Endothelial cell of umbilical vein (primary cell): Measurements from ENCODE around the gene PRMT1. TPM values are rescaled to one million over a fixed set of nuclear protein-coding genes. Genes with fewer than 3 reads are reported as not detected.

ENCODE experiments used
- BruUV-seq: library from RNA; stranded (reverse); fragments of 400-500 nt; replicated peaks from 2 replicates; lab custom pipeline; 2021; lab: Mats Ljungman, UMichigan
- CTCF ChIA-PET: fragments of 300-600, 350-600 bp; sonication (Branson Sonifier 250); formaldehyde crosslinking; loops from one replicate; lab custom pipeline; 2021; ENCODE audit warnings: antibody characterized with exemption, inconsistent platforms; lab: Charles Lee
- POLR2A ChIA-PET: fragments of 300-600, 350-600 bp; sonication (Branson Sonifier 250); formaldehyde crosslinking; loops from one replicate; lab custom pipeline; 2021; ENCODE audit warnings: antibody characterized with exemption, inconsistent platforms; lab: Charles Lee
- DNase-seq: peaks from one replicate; pipeline ENCODE4 v3.0.0-alpha.2; 2011; ENCODE audit warnings: low read depth, low spot score
- FAIRE-seq: peaks from 2 replicates; lab custom pipeline; 2011; peaks lifted over from hg19 to GRCh38; lab: Jason Lieb, UNC
- H2AFZ ChIP-seq: 2 replicates; pipeline ENCODE4 v1.6.0; 2012; ENCODE audit warnings: low read depth, low read length, control low read depth, inconsistent platforms
- H3K27ac ChIP-seq: 2 replicates; pipeline ENCODE4 v1.5.1; 2011; ENCODE audit warnings: low read depth, mild to moderate bottlenecking, control low read depth, low read length, moderate library complexity; ENCODE audit not compliant: insufficient read depth
- H3K27me3 ChIP-seq, 2 experiments: 2 replicates each; pipeline versions ENCODE4 v1.6.0 to v1.6.1; 2011; ENCODE audit warnings: low read length in 2 of 2, mixed read lengths in 1 of 2; ENCODE audit not compliant: control insufficient read depth in 2 of 2, insufficient read depth in 2 of 2
- H3K36me3 ChIP-seq, 2 experiments: 2 replicates in 1 of 2; 3 replicates in 1 of 2; pipeline ENCODE4 v1.5.1; 2011; ENCODE audit warnings: low read length in 2 of 2, mild to moderate bottlenecking in 1 of 2, moderate library complexity in 1 of 2; ENCODE audit not compliant: control insufficient read depth in 2 of 2, insufficient read depth in 2 of 2; ENCODE audit errors: extremely low read depth in 1 of 2
- H3K4me1 ChIP-seq: 3 replicates; pipeline ENCODE4 v1.5.1; 2011; ENCODE audit warnings: mild to moderate bottlenecking, low read length; ENCODE audit not compliant: control insufficient read depth, insufficient read depth; ENCODE audit errors: extremely low read depth
- H3K4me2 ChIP-seq: 2 replicates; pipeline ENCODE4 v1.6.1; 2011; ENCODE audit warnings: low read length, control low read depth, mixed read lengths; ENCODE audit not compliant: insufficient read depth
- H3K4me3 ChIP-seq, 3 experiments: fragments of 200-600 bp in 1 of 3; sonication (generic), shearing (Covaris generic) in 1 of 3; replicated peaks in 1 of 3; 2 replicates each; pipeline ENCODE4 v1.5.1; 2011 to 2016; ENCODE audit warnings: control low read depth in 3 of 3, low read length in 3 of 3, mild to moderate bottlenecking in 2 of 3, inconsistent platforms in 1 of 3, low read depth in 1 of 3, moderate library complexity in 1 of 3; ENCODE audit not compliant: insufficient read depth in 1 of 3
- H3K79me2 ChIP-seq: 2 replicates; pipeline ENCODE4 v1.6.0; 2012; ENCODE audit warnings: low read length, inconsistent platforms; ENCODE audit not compliant: control insufficient read depth, insufficient read depth
- H3K9ac ChIP-seq: replicated peaks from 2 replicates; pipeline ENCODE3; 2011; ENCODE audit warnings: low read length, control low read depth; ENCODE audit not compliant: insufficient read depth; ENCODE audit errors: extremely low read depth
- H3K9me1 ChIP-seq: replicated peaks from 3 replicates; pipeline ENCODE4 v1.6.0; 2011; ENCODE audit warnings: mild to moderate bottlenecking, low read length; ENCODE audit not compliant: control insufficient read depth, insufficient read depth; ENCODE audit errors: extremely low read depth
- H3K9me3 ChIP-seq: replicated peaks from 2 replicates; pipeline ENCODE4 v1.5.1; 2012; ENCODE audit warnings: low read length, inconsistent platforms; ENCODE audit not compliant: control insufficient read depth, insufficient read depth
- H4K20me1 ChIP-seq: replicated peaks from 2 replicates; pipeline ENCODE3; 2011; ENCODE audit warnings: mild to moderate bottlenecking, low read length; ENCODE audit not compliant: control insufficient read depth, insufficient read depth; ENCODE audit errors: extremely low read depth
- EZH2 ChIP-seq: IDR thresholded peaks from 2 replicates; pipeline ENCODE4 v1.6.1; 2012; ENCODE audit warnings: borderline replicate concordance, low read depth, mild to moderate bottlenecking, moderate library complexity, low read length, inconsistent platforms; ENCODE audit not compliant: severe bottlenecking
- FOS ChIP-seq: IDR thresholded peaks from 2 replicates; pipeline ENCODE4 v1.6.1; 2011; ENCODE audit warnings: mild to moderate bottlenecking, low read length, moderate library complexity, borderline replicate concordance; ENCODE audit not compliant: insufficient read depth
- GATA2 ChIP-seq: IDR thresholded peaks from 2 replicates; pipeline ENCODE4 v1.7.0; 2011; ENCODE audit warnings: low read depth, mild to moderate bottlenecking, moderate library complexity, mixed read lengths, low read length; ENCODE audit not compliant: insufficient read length, insufficient read depth
- JUN ChIP-seq: IDR thresholded peaks from 2 replicates; pipeline ENCODE4 v1.6.1; 2011; ENCODE audit warnings: borderline replicate concordance, low read depth; ENCODE audit not compliant: insufficient read length, insufficient read depth
- MYC ChIP-seq: IDR thresholded peaks from one replicate; pipeline ENCODE4 v1.6.1; 2011; ENCODE audit warnings: mild to moderate bottlenecking, low read depth, low read length
- POLR2A ChIP-seq: IDR thresholded peaks from 2 replicates; pipeline ENCODE4 v1.6.1; 2012; ENCODE audit warnings: low read depth, mild to moderate bottlenecking, control low read depth, low read length
- POLR2AphosphoS5 ChIP-seq: IDR thresholded peaks from 2 replicates; pipeline ENCODE4 v1.6.1; 2012; ENCODE audit warnings: low read depth, mild to moderate bottlenecking, control low read depth, low read length, moderate library complexity; ENCODE audit not compliant: insufficient read depth
- dilution Hi-C: fragments of 300-500 bp; cut with MboI; formaldehyde crosslinking; loops from one replicate; pipeline ENCODE4 v1.15.0; 2019; ENCODE audit warnings: low sequenced_read_pairs; ENCODE audit not compliant: extremely low pct_ligation_motif_present
- intact Hi-C: fragments of 100-400 bp; cut with micrococcal nuclease; formaldehyde crosslinking; loops from one replicate; pipeline ENCODE4 v1.10.0; 2022
- polyA plus RNA-seq, 4 experiments: library from polyadenylated mRNA; depleted of rRNA in 3 of 4; stranded (reverse) in 3 of 4; unstranded in 1 of 4; fragments of >200 nt; gene quantifications; 2 replicates each; pipeline versions ENCODE4 v1.2.1 to v1.2.3, GENCODE V29; 2011 to 2012; ENCODE audit warnings: missing spikeins in 1 of 4
- total RNA-seq: library from RNA; stranded (reverse); gene quantifications from 2 replicates; pipeline ENCODE4 v1.2.3, GENCODE V29; 2021
- TF ChIP-seq, protein P1 (sequence below): IDR thresholded peaks from 2 replicates; pipeline ENCODE4 v1.6.1; 2011; ENCODE audit not compliant: insufficient read depth, insufficient read length
- TF ChIP-seq, protein P2 (sequence below), 2 donors: IDR thresholded peaks; 1 replicate in 1 of 2; 2 replicates in 1 of 2; pipeline ENCODE4 v1.5.1; 2011; ENCODE audit warnings: low read length in 2 of 2, mild to moderate bottlenecking in 2 of 2, moderate library complexity in 2 of 2, control low read depth in 1 of 2, inconsistent platforms in 1 of 2, low read depth in 1 of 2; ENCODE audit not compliant: insufficient read depth in 1 of 2; ENCODE audit errors: extremely low read depth in 1 of 2

PRMT1 gene
- total and polyA plus RNA-seq, 2 donors (not counting 3 experiments of a cell fraction or from before 2014, with no cell fraction given), result 242 to 542 TPM

DNA sequence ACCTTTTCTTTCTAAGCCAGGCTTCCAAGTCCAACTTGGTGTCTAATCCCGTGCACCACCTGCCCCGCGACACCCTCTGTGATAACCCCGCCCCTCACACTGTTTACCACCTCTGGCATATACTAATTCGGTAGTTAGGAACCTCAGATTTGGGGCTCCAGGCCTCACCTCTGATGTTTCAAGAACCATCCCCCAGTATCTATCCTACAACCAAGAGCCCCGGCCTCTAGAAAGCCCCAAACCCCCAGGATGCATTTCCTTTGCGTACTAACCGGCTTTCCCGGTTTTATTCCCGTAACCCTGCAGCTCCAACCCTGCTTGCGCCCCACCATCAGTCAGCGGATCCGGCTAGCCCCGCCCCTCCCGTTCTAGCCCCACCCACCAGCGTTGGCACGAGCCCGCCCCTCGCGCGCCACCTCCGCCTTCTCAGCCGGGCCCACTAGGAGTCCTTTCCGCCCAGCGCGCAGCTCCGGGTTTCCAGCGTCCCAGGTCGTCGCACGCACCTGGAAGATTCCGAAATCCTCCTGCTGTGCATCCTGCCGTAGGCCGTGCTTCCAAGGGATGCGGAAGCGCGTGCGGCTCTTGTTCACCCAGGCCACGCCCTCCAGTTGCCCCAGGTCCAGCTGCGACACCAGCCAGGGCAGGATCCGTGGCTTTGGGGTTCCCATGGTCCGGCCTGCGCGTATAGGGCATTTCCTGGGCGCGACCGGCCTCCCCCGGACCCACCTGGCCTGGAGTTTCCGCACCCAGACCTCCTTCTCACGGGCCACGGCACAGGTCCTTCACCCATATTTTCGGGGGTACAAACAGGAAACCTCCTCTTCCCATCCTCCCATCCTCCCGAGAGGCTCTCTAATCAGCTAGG is 12.7 kb upstream of the PRMT1 start:
- Histone ChIP-seq H3K27me3 (no peaks in the 10 kb centered on the region), H3K79me2 (peaks cover 17% of the 10 kb centered on the region), H4K20me1 (no peaks in the 10 kb centered on the region), H3K36me3 (peaks cover under 1 to 32% of the 10 kb centered on the region in 2 experiments), H3K9me1 (no peaks in the 10 kb centered on the region), H3K9ac (peak overlapping the region; percentile 48), H3K4me1 (peaks cover 8% of the 10 kb centered on the region), H3K27ac (peak overlapping the region; percentile 27), H3K9me3 (no peaks in the 10 kb centered on the region), H2AFZ (peak overlapping the region; percentile 27), H3K4me2 (peak overlapping the region; percentile 82), H3K4me3 (peak overlapping the region; percentile 42 to 88 (median 67))
- peak; percentile 96 for FAIRE-seq
- TF ChIP-seq JUN, result no peak
- TF ChIP-seq FOS, result no peak
- peak; percentile 65 for TF ChIP-seq POLR2AphosphoS5
- no peak for TF ChIP-seq EZH2
- TF ChIP-seq, protein P1, sequence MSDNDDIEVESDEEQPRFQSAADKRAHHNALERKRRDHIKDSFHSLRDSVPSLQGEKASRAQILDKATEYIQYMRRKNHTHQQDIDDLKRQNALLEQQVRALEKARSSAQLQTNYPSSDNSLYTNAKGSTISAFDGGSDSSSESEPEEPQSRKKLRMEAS, result no peak
- peak; percentile 26 for TF ChIP-seq POLR2A
- TF ChIP-seq MYC, result no peak
- TF ChIP-seq, protein P2, sequence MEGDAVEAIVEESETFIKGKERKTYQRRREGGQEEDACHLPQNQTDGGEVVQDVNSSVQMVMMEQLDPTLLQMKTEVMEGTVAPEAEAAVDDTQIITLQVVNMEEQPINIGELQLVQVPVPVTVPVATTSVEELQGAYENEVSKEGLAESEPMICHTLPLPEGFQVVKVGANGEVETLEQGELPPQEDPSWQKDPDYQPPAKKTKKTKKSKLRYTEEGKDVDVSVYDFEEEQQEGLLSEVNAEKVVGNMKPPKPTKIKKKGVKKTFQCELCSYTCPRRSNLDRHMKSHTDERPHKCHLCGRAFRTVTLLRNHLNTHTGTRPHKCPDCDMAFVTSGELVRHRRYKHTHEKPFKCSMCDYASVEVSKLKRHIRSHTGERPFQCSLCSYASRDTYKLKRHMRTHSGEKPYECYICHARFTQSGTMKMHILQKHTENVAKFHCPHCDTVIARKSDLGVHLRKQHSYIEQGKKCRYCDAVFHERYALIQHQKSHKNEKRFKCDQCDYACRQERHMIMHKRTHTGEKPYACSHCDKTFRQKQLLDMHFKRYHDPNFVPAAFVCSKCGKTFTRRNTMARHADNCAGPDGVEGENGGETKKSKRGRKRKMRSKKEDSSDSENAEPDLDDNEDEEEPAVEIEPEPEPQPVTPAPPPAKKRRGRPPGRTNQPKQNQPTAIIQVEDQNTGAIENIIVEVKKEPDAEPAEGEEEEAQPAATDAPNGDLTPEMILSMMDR (IDR thresholded peaks at IDR 0.05; ENCODE audit: extremely low read depth in 1 of 2, insufficient read depth in 1 of 2, low read depth in 1 of 2, low read length in 2 of 2), result no peak
- TF ChIP-seq GATA2, result no peak
- BruUV-seq, result no TSS peak
- dilution Hi-C loops (no loop called here), intact Hi-C loops (loop anchor here (1.0 kb wide), 3 partner anchors 12 to 74 kb away; partner anchors contain the start of gene RRAS)
- CTCF ChIA-PET, result interaction anchor here (0.8 to 2.2 kb wide), 9 partner anchors 9 to 162 kb away, joined by 3 to 15 read pairs (median 3); partner anchors contain the start of genes PRMT1 and SCAF1
- POLR2A ChIA-PET, result interaction anchor here (1.4 to 2.1 kb wide), 2 partner anchors 11 to 24 kb away, joined by 6 to 14 read pairs; partner anchors contain the start of gene RRAS
- DNase-seq, result peak; percentile 89
